ENCODE measurements around the gene SCYGR2. TPM values are rescaled to one million over a fixed set of nuclear protein-coding genes. Genes with fewer than 3 reads are reported as not detected.

Gene SCYGR2
- total RNA-seq, 1 donor from 2014 or later = not detected

DNA sequence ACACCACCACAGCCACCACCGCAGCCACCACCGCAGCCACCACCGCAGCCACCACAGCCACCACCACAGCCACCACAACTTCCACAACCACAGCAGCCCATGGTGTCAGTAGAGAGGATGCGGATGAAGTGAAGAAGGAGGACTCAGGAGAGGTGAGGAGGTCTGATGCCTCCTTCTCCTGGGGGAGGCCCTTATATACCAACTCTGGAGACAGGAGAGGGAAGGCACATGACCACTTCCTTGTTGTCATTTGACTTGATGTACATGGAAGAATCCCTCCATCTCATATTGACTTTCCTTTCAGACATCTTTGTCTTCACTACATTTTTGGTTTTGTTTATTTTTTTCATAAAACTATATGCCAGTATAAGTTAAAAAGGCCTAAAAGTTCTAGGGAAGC, 16.0 kb downstream of the SCYGR2 start, which contains the start of gene SCYGR3:
Gene SCYGR3 (minus strand): TSS at position 101 of the 400 bp plus-strand sequence. CDS start 0 bp downstream, at position 101.
- Mint-ChIP-seq H3K36me3 (ENCODE audit: unreplicated experiment) (no peaks in the 10 kb centered on the region), H3K9me3 (ENCODE audit: unreplicated experiment) (no peaks in the 10 kb centered on the region), H3K4me3 (ENCODE audit: unreplicated experiment) (no peak within 1 kb of the TSS), H3K4me1 (ENCODE audit: unreplicated experiment) (peaks cover 4% of the 10 kb centered on the region), H3K27me3 (ENCODE audit: unreplicated experiment) (peaks cover 5% of the 10 kb centered on the region), H3K27ac (ENCODE audit: unreplicated experiment) (no peak within 1 kb of the TSS)
- TF ChIP-seq, protein P1, sequence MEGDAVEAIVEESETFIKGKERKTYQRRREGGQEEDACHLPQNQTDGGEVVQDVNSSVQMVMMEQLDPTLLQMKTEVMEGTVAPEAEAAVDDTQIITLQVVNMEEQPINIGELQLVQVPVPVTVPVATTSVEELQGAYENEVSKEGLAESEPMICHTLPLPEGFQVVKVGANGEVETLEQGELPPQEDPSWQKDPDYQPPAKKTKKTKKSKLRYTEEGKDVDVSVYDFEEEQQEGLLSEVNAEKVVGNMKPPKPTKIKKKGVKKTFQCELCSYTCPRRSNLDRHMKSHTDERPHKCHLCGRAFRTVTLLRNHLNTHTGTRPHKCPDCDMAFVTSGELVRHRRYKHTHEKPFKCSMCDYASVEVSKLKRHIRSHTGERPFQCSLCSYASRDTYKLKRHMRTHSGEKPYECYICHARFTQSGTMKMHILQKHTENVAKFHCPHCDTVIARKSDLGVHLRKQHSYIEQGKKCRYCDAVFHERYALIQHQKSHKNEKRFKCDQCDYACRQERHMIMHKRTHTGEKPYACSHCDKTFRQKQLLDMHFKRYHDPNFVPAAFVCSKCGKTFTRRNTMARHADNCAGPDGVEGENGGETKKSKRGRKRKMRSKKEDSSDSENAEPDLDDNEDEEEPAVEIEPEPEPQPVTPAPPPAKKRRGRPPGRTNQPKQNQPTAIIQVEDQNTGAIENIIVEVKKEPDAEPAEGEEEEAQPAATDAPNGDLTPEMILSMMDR (IDR thresholded peaks at IDR 0.05) = no peak
- no peak for DNase-seq (ENCODE audit: extremely low spot score, unreplicated experiment)

DNA sequence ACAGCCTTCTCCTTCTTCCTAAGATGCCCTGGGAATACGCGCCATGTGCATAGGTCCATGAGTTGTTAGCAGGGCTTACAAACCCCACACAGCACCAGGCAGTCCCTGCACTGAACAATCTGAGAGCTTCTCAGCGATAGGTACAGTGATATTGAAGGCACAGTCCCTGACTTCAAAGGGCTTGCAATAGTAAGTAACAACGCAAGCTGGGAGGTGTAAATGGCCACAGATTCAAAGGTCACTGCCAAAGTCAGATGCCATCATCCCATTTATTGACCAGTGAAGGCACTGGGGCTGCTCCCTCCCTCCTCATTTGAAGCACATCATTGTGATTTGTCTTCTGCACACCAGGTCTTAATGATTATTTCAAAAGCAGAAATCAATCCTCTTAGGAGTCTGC, 16.5 kb downstream of the SCYGR2 start:
- Mint-ChIP-seq H3K4me1 (ENCODE audit: unreplicated experiment) (peaks cover 4% of the 10 kb centered on the region), H3K27me3 (ENCODE audit: unreplicated experiment) (peaks cover 5% of the 10 kb centered on the region), H3K27ac (ENCODE audit: unreplicated experiment) (no peak overlapping the region), H3K36me3 (ENCODE audit: unreplicated experiment) (no peaks in the 10 kb centered on the region), H3K4me3 (ENCODE audit: unreplicated experiment) (no peak overlapping the region), H3K9me3 (ENCODE audit: unreplicated experiment) (no peaks in the 10 kb centered on the region)
- TF ChIP-seq, protein P1 (IDR thresholded peaks at IDR 0.05) = no peak
- no peak for DNase-seq (ENCODE audit: extremely low spot score, unreplicated experiment)

DNA sequence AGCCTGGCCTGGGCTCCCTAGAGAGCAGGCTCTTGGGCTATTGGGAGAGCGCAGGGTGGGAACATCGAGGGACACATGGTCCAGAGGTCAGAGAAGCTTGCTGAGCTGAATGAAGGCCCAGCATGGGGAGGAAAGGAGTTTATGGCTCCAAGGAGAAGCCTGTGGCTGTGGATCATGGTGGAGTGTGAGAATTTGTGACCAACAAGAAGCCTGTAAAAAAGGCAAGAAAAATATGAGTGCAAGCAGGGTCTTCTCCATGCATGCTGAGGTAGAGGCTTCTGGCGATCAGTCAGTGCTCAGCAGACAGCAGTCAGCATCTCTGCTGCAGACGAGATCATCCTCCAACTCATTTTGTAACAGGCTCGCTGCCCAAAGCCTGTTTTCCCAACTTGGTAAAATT, 17.2 kb downstream of the SCYGR2 start:
- no peak for DNase-seq (ENCODE audit: extremely low spot score, unreplicated experiment)
- peaks cover 5% of the 10 kb centered on the region for H3K27me3 Mint-ChIP-seq (ENCODE audit: unreplicated experiment)
- no peak overlapping the region for H3K4me3 Mint-ChIP-seq (ENCODE audit: unreplicated experiment)
- peaks cover 4% of the 10 kb centered on the region for H3K4me1 Mint-ChIP-seq (ENCODE audit: unreplicated experiment)
- H3K27ac Mint-ChIP-seq (ENCODE audit: unreplicated experiment) = no peak overlapping the region
- no peaks in the 10 kb centered on the region for H3K36me3 Mint-ChIP-seq (ENCODE audit: unreplicated experiment)
- no peaks in the 10 kb centered on the region for H3K9me3 Mint-ChIP-seq (ENCODE audit: unreplicated experiment)
- TF ChIP-seq, protein P1 (IDR thresholded peaks at IDR 0.05) = no peak

DNA sequence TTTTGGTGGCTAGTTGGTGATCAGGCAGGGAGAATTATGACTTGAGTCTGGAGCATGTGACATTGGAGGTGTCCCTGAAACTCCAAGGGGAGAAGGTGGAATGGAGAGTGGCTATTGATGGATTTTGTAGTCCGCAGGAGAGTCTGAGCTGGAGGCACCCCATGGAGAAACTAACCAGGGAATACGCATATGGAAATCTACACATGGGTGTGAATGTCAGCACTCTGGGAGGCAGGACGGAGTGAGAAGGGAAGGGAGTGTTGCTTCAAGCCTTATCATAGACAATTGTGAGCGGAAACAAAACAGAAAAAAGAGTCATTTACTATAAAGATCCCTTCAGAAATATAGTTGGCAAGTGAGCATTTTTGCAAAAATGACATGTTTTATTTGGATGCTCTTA, 17.9 kb downstream of the SCYGR2 start:
- Mint-ChIP-seq H3K4me1 (ENCODE audit: unreplicated experiment) (peaks cover 4% of the 10 kb centered on the region), H3K27me3 (ENCODE audit: unreplicated experiment) (peaks cover 5% of the 10 kb centered on the region), H3K36me3 (ENCODE audit: unreplicated experiment) (no peaks in the 10 kb centered on the region), H3K27ac (ENCODE audit: unreplicated experiment) (no peak overlapping the region), H3K4me3 (ENCODE audit: unreplicated experiment) (no peak overlapping the region), H3K9me3 (ENCODE audit: unreplicated experiment) (no peaks in the 10 kb centered on the region)
- DNase-seq (ENCODE audit: extremely low spot score, unreplicated experiment) = no peak
- TF ChIP-seq, protein P1 (IDR thresholded peaks at IDR 0.05) = no peak

DNA sequence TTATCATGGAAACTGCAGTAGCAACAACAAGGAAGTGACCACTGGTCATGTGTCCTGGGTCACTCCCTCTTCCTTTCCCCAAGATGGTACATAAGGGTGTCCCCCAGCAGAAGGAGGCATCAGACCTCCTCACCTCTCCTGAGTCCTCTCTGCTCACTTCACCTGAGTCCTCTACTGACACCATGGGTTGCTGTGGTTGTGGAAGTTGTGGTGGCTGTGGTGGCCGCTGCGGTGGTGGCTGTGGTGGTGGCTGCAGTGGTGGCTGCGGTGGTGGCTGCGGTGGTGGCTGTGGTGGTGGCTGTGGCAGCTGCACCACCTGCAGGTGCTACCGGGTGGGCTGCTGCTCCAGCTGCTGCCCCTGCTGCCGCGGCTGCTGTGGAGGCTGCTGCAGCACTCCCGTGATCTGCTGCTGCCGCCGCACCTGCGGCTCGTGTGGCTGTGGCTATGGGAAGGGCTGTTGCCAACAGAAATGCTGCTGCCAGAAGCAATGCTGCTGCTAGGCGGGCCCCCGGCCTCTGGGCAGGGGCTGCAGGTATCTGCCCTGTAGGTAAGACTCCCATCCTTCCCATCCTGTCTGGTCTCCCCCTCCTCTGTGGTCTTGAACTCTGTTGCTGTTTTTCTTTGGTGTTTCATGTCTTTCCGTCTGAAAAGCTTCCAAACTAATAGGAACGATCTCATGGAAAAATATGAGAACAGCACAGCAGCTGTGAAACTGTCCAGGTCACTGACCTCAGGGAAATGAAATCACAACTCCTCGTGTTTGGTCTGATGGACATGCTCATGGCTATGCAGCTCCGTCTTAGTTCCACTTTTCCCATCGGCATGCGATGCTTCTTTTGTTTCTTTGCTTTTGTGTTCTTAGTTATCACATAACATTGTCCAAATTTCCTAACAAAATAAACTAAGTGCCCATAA, 18.9 kb downstream of the SCYGR2 start, which contains the start of gene SCYGR4:
Gene SCYGR4 (plus strand): TSS at position 183 of the 915 bp plus-strand sequence. CDS start 0 bp downstream, at position 183.
- no peak for DNase-seq (ENCODE audit: extremely low spot score, unreplicated experiment)
- Mint-ChIP-seq H3K4me3 (ENCODE audit: unreplicated experiment) (no peak within 1 kb of the TSS), H3K4me1 (ENCODE audit: unreplicated experiment) (peaks cover 4% of the 10 kb centered on the region), H3K27me3 (ENCODE audit: unreplicated experiment) (peaks cover 5% of the 10 kb centered on the region), H3K36me3 (ENCODE audit: unreplicated experiment) (no peaks in the 10 kb centered on the region), H3K27ac (ENCODE audit: unreplicated experiment) (no peak within 1 kb of the TSS), H3K9me3 (ENCODE audit: unreplicated experiment) (no peaks in the 10 kb centered on the region)
- TF ChIP-seq, protein P1 (IDR thresholded peaks at IDR 0.05) = no peak
